ENCODE measurements around the gene RTL1. TPM values are rescaled to one million over a fixed set of nuclear protein-coding genes. Genes with fewer than 3 reads are reported as not detected.

Gene RTL1
- total RNA-seq, 6 experiments from 2014 or later, result not detected

- Mint-ChIP-seq H3K36me3 (ENCODE audit: low read depth) (peaks cover 31% of the 10 kb centered on the region), H3K27ac (no peak overlapping the region; the same call in 1 of the 2 replicates), H3K4me3 (no peak overlapping the region; the same call in 1 of the 2 replicates), H3K9me3 (peaks cover 30% of the 10 kb centered on the region), H3K27me3 (ENCODE audit: insufficient read depth) (peaks cover 20% of the 10 kb centered on the region), H3K4me1 (ENCODE audit: low read depth) (peaks cover 2% of the 10 kb centered on the region; the same call in 1 of the 2 replicates)
- no peak for TF ChIP-seq CTCF (IDR thresholded peaks at IDR 0.05)
- no peak for DNase-seq
Measured at GRCh38 chr14:100880271-100881101, 23.0 kb downstream of the RTL1 start.

- DNase-seq, result no peak
- H3K27ac Mint-ChIP-seq, result no peak overlapping the region
- TF ChIP-seq CTCF (IDR thresholded peaks at IDR 0.05), result no peak
Measured at GRCh38 chr14:100879782-100880181, 23.7 kb downstream of the RTL1 start.

GRCh38 chr14:100879194-100879593 lies 24.3 kb downstream of the RTL1 start:
- H3K4me1 Mint-ChIP-seq (ENCODE audit: low read depth), result no peaks in the 10 kb centered on the region
- no peak overlapping the region for H3K4me3 Mint-ChIP-seq
- no peak overlapping the region for H3K27ac Mint-ChIP-seq
- H3K9me3 Mint-ChIP-seq, result peaks cover 28% of the 10 kb centered on the region
- H3K27me3 Mint-ChIP-seq (ENCODE audit: insufficient read depth), result peaks cover 19% of the 10 kb centered on the region
- no peak for TF ChIP-seq CTCF (IDR thresholded peaks at IDR 0.05)
- H3K36me3 Mint-ChIP-seq (ENCODE audit: low read depth), result peaks cover 28% of the 10 kb centered on the region
- no peak for DNase-seq

More at GRCh38 chr14:100879782-100880181, 23.7 kb downstream of the RTL1 start:
- H3K4me1 Mint-ChIP-seq (ENCODE audit: low read depth), result no peaks in the 10 kb centered on the region
- no peak overlapping the region for H3K4me3 Mint-ChIP-seq
- H3K36me3 Mint-ChIP-seq (ENCODE audit: low read depth), result peaks cover 30% of the 10 kb centered on the region
- H3K27me3 Mint-ChIP-seq (ENCODE audit: insufficient read depth), result peaks cover 19% of the 10 kb centered on the region
- peaks cover 30% of the 10 kb centered on the region for H3K9me3 Mint-ChIP-seq

- Mint-ChIP-seq H3K4me3 (no peak overlapping the region), H3K36me3 (ENCODE audit: low read depth) (peaks cover 24% of the 10 kb centered on the region), H3K4me1 (ENCODE audit: low read depth) (peaks cover 3% of the 10 kb centered on the region; the same call in 1 of the 2 replicates), H3K27me3 (ENCODE audit: insufficient read depth) (peaks cover 22% of the 10 kb centered on the region), H3K27ac (no peak overlapping the region; the same call in 1 of the 2 replicates), H3K9me3 (peaks cover 27% of the 10 kb centered on the region)
- TF ChIP-seq CTCF (IDR thresholded peaks at IDR 0.05), result no peak
- no peak for DNase-seq
Measured at GRCh38 chr14:100878271-100879146, 25.0 kb downstream of the RTL1 start.

GRCh38 chr14:100875861-100876590 lies 27.5 kb downstream of the RTL1 start:
- H3K27me3 Mint-ChIP-seq (ENCODE audit: insufficient read depth), result peaks cover 22% of the 10 kb centered on the region
- no peak overlapping the region for H3K27ac Mint-ChIP-seq
- H3K4me1 Mint-ChIP-seq (ENCODE audit: low read depth), result peaks cover 28% of the 10 kb centered on the region
- TF ChIP-seq CTCF (IDR thresholded peaks at IDR 0.05), result no peak
- H3K4me3 Mint-ChIP-seq, result no peak overlapping the region
- peaks cover 29% of the 10 kb centered on the region for H3K36me3 Mint-ChIP-seq (ENCODE audit: low read depth)
- no peak for DNase-seq
- peaks cover 28% of the 10 kb centered on the region for H3K9me3 Mint-ChIP-seq
